ENCODE data around the gene ADAM12. TPM values are rescaled to one million over a fixed set of nuclear protein-coding genes. Genes with fewer than 3 reads are reported as not detected.

The ADAM12 gene
- polyA plus RNA-seq, 1 donor from 2014 or later = 0.09 TPM

- Histone ChIP-seq H3K4me2 (ENCODE audit: low read length) (no peak overlapping the region), H3K4me3 (ENCODE audit: low read length) (no peak overlapping the region), H2AFZ (ENCODE audit: low read depth, low read length) (no peak overlapping the region), H3K9me3 (ENCODE audit: low read length) (no peaks in the 10 kb centered on the region), H3K27me3 (ENCODE audit: insufficient read depth, low read depth, low read length) (no peaks in the 10 kb centered on the region), H4K20me1 (ENCODE audit: insufficient read depth) (no peaks in the 10 kb centered on the region), H3K79me2 (replicated peaks; ENCODE audit: insufficient read depth, low read length) (no peaks in the 10 kb centered on the region), H3K36me3 (ENCODE audit: insufficient read depth, low read length) (no peaks in the 10 kb centered on the region), H3K9ac (ENCODE audit: low read length) (no peak overlapping the region), H3F3A (ENCODE audit: insufficient read depth, low read length, poor library complexity, severe bottlenecking) (no peaks in the 10 kb centered on the region), H3K27ac (ENCODE audit: low read length) (no peak overlapping the region), H3K9me2 (ENCODE audit: insufficient read depth, low read length) (no peaks in the 10 kb centered on the region)
- TF ChIP-seq SMC3 (conservative IDR thresholded peaks at IDR 0.05; ENCODE audit: poor library complexity) = no peak
- TF ChIP-seq, protein P1, sequence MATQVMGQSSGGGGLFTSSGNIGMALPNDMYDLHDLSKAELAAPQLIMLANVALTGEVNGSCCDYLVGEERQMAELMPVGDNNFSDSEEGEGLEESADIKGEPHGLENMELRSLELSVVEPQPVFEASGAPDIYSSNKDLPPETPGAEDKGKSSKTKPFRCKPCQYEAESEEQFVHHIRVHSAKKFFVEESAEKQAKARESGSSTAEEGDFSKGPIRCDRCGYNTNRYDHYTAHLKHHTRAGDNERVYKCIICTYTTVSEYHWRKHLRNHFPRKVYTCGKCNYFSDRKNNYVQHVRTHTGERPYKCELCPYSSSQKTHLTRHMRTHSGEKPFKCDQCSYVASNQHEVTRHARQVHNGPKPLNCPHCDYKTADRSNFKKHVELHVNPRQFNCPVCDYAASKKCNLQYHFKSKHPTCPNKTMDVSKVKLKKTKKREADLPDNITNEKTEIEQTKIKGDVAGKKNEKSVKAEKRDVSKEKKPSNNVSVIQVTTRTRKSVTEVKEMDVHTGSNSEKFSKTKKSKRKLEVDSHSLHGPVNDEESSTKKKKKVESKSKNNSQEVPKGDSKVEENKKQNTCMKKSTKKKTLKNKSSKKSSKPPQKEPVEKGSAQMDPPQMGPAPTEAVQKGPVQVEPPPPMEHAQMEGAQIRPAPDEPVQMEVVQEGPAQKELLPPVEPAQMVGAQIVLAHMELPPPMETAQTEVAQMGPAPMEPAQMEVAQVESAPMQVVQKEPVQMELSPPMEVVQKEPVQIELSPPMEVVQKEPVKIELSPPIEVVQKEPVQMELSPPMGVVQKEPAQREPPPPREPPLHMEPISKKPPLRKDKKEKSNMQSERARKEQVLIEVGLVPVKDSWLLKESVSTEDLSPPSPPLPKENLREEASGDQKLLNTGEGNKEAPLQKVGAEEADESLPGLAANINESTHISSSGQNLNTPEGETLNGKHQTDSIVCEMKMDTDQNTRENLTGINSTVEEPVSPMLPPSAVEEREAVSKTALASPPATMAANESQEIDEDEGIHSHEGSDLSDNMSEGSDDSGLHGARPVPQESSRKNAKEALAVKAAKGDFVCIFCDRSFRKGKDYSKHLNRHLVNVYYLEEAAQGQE (IDR thresholded peaks at IDR 0.05; ENCODE audit: borderline replicate concordance) = no peak
- no peak for TF ChIP-seq RAD21 (conservative IDR thresholded peaks at IDR 0.05)
- TF ChIP-seq EZH2 (IDR thresholded peaks at IDR 0.05; ENCODE audit: borderline replicate concordance, insufficient read depth, low read length, poor library complexity, severe bottlenecking) = no peak
- no peak for TF ChIP-seq TAF1 (IDR thresholded peaks at IDR 0.05; ENCODE audit: low read depth)
- TF ChIP-seq CTCF (IDR thresholded peaks at IDR 0.05; ENCODE audit: poor library complexity, severe bottlenecking) = no peak
These were observed 57.2 kb downstream of the ADAM12 start for GRCh38 chr10:126331101-126331500.

GRCh38 chr10:126324826-126325225, 63.5 kb downstream of the ADAM12 start:
- Histone ChIP-seq H3K9me2 (ENCODE audit: insufficient read depth, low read length) (no peaks in the 10 kb centered on the region), H3K9me3 (ENCODE audit: low read length) (no peaks in the 10 kb centered on the region), H3K79me2 (replicated peaks; ENCODE audit: insufficient read depth, low read length) (no peaks in the 10 kb centered on the region), H4K20me1 (ENCODE audit: insufficient read depth) (no peaks in the 10 kb centered on the region), H3K9ac (ENCODE audit: low read length) (no peak overlapping the region), H3K4me3 (ENCODE audit: low read length) (no peak overlapping the region), H3K4me2 (ENCODE audit: low read length) (no peak overlapping the region), H3F3A (ENCODE audit: insufficient read depth, low read length, poor library complexity, severe bottlenecking) (no peaks in the 10 kb centered on the region), H3K27me3 (ENCODE audit: insufficient read depth, low read depth, low read length) (no peaks in the 10 kb centered on the region), H3K36me3 (ENCODE audit: insufficient read depth, low read length) (no peaks in the 10 kb centered on the region), H3K27ac (ENCODE audit: low read length) (no peak overlapping the region), H2AFZ (ENCODE audit: low read depth, low read length) (no peak overlapping the region)
- TF ChIP-seq EP300 (conservative IDR thresholded peaks at IDR 0.05; ENCODE audit: poor library complexity, severe bottlenecking) (no peak), MXI1 (conservative IDR thresholded peaks at IDR 0.05; ENCODE audit: poor library complexity, severe bottlenecking) (no peak), SMC3 (conservative IDR thresholded peaks at IDR 0.05; ENCODE audit: poor library complexity) (no peak), TAF1 (IDR thresholded peaks at IDR 0.05; ENCODE audit: low read depth) (no peak), RAD21 (conservative IDR thresholded peaks at IDR 0.05) (no peak), CTCF (IDR thresholded peaks at IDR 0.05; ENCODE audit: poor library complexity, severe bottlenecking) (no peak), EZH2 (IDR thresholded peaks at IDR 0.05; ENCODE audit: borderline replicate concordance, insufficient read depth, low read length, poor library complexity, severe bottlenecking) (no peak), POLR2AphosphoS5 (IDR thresholded peaks at IDR 0.05) (no peak)
- TF ChIP-seq, protein P1 (IDR thresholded peaks at IDR 0.05; ENCODE audit: borderline replicate concordance) = no peak
